ENCODE measurements around the gene UTP3.
A peak's percentile ranks its signal among the peaks of the same experiment; 100 is the strongest.
"Not testable (repeated sequence)": the region's sequence is repeated elsewhere in the genome, so short reads cannot be mapped to it uniquely, and the experiment has no call there.

UTP3 gene

DNA sequence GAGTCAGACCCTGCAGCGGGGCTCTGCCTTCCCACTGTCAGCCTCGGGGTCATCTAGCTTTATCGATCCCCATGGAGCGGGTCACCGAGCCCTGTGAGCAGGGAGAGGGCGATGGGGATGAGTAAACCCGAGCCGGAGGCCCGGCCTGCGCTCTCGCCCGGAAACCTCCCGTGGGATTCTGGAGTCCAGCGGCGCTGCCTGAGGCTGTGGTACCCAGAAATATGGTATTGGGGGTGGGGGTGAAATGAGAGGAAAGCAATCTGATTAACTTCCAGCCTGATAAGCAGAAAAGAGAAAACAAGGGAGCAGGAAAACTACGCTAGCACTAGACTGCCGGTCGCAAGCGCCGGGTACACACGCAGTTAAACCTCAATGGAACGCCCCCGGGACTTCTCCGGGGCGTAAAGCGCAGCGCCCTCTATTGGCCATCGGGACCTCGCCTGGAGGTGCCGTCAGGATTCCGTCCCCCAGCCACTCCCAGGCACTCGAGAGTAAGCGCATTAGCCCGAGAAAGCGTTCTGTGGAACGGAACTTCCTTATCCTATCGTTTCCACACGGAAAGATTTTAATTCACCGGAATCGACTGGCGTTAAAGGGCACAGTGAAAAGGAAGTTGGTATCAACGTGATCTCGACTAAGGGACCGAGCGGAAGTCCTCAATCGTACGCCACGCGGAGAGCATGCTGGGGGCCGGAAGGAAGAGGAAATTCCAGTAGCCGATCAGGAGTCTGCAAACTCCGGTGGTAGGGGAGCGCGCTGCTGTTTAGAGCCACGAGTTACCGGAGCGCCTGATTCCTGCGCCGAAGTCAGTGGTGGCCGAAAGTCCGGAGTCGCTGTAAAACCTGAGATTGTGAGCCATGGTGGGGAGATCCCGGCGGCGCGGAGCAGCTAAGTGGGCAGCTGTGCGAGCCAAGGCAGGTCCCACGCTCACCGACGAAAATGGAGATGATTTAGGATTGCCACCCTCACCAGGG lies at the start of gene UTP3:
TSS of gene UTP3 (plus strand) at position 712 of the 974 bp plus-strand sequence. CDS start at position 858, 146 bp downstream.
- DNase-seq = peak; percentile 80 to 97

DNA sequence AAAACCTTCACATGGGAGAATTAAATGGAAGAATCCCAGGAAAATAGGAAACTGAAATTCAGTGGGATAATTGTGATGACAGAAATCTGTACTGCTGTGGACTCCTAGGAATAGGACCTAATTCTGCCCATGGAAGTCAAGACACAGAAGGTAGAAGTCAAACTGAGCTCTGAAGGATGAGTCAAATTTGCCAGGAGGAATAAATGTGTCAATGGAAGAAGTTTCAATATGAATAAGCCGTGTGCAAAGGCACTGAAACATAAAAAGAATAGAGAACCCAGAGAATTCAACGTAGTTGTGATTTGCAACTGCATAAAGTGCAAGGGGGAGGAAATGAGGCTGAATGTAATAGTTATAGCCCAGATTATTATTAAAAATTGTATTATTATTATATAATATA lies 48.1 kb upstream of the UTP3 start:
- DNase-seq = no peak

GRCh38 chr4:70650741-70651140 lies 37.6 kb upstream of the UTP3 start:
- DNase-seq = not testable (repeated sequence)

DNA sequence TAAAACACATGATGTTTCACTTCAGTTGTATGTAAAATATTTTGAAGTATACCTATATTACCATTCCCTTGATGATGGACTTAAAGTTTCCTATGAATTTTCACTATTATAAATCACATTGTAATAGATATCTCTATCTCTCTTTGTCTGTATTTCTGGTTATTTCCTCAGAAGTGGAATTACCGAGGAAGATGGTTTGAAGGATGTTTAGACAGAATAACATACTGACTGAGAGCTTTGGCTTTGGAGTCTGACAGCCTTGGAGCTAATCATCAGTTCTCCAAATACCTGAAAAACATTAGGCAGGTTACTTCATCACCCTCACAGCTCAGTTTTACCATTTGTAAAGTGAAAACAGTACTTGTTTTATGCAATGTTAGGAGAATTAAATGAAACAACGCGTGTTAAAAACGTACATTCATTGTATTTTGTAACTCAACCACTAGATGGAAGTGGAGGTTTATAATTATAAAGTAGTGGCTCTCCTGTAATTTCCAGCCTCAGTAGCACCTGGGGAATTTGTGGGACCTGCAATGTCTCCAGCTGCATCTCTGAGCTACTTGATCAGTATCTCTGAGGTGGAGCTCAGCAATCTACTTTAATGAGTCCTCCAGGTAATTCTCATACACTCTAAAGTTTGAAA lies 36.3 kb upstream of the UTP3 start:
- DNase-seq = no peak

DNA sequence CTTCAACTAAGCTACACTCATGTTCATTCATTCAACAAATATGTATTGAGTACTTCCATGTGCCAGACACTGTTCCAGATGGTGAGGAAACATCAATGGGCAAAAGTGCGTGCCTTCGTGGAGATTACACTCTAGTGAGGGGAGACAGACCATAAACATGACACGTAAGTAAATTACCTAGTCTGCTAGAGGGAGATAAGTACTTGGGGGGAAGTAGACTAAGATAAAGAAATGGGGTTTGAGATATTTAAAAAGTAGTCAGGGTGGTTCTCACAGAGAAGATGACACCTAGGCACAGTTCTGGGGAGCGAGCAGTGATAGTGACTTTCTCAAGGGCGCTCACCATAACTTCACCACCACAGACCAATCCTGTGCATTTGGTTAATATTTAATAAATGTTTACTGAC lies 33.7 kb upstream of the UTP3 start:
- no peak for DNase-seq

DNA sequence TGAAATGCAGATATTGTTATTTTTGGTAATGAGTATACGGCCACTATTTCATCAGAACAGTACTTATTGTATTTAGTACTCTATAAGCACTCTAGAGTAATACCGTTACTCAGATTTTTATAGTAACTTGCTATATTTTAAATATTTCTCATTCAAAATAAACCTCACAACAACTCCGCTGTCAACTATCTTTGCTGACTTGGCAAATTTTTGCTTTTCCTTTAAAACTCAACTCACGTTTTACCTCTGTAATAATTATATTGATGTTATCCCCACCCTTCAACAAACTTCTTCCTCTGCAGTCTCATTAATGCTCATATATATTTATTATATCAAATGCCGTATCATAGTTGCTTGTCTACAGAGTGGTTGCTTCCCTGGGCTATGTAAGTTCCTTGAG lies 31.0 kb upstream of the UTP3 start:
- no peak for DNase-seq

DNA sequence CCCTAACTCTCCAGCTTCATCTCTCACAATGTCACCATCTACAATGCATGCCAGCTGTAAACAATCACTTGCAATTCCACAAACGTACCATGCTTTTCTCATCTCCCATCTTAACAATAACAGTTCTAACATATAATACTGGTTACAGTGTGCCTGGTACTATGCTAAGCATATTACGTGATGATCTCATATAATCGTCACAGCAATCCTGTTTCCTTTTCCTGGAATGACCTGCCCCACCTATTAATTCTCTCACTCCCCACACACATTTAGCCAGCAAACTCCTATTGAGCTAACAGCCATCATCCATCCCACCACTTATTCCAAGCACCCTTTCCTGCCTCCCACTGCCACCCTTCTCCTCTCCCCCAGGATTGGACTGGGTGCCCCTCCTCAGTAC lies 29.9 kb upstream of the UTP3 start:
- DNase-seq = no peak

GRCh38 chr4:70660106-70660505 lies 28.2 kb upstream of the UTP3 start:
- no peak for DNase-seq

DNA sequence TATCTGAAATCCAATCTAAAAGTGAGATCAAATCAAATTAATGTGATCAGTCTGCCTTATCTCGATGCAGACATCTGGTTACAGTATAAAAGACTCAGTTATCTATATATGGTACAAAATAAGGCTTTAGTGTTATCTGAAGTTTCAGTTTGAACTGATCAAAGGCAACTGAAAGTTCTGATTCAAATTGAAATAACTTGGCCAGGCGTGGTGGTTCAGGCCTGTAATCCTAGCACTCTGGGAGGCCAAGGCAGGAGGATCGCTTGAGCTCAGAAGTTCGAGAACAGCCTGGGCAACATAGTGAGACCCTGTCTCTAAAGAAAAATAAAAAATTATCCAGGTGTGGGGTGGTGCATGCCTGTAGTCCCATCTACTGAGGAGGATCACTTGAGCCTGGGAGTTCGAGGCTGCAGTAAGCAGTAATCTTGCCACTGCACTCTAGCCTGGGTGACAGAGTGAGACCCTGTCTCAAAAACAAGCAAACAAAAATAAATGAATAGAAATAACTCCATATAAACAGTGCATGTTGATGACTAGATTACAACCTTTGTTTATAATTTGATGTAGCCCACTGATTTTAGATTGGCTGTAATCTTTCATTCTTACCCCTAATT lies 26.9 kb upstream of the UTP3 start:
- not testable (repeated sequence) for DNase-seq

- no peak for DNase-seq
Observed at GRCh38 chr4:70666369-70666768, 22.0 kb upstream of the UTP3 start, which contains the start of gene JCHAIN. Gene JCHAIN (minus strand): TSS chr4:70666508. CDS start chr4:70666490, 18 bp downstream.

DNA sequence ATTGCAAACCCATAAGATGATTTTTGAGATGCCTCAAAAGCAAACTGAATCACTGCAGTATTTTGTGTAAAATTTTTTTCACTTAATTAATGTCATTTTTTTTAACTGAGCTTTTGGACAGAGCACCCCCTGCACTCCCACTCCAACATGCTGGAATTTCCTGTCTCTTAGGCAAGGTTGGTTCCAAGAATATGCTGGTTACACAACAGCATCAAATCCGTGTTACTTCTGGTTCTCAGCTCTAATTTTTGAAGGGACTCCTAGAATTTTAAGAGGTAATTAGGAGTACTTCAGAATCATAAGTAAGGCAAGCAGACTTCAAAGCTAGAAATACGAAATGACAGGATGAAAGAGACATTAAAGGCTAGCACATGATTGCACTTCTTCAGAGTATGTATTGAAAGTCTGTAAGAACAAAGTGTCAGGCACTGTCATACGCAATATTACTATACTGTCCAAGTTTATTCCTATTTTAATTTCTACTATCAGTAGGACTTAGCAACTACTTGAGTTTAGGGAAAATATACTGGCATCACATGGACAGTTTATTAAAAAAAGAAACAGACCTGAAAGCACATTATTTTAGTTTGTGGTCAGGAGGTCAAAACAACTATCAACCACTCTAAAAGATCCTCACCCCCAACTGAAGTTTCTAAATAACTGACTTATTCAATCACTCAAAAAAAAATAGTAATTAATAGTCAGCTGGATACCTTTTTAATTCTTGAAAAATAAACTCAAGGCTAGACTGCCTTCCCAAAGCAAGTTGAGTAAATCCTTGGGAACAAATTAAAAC lies 20.4 kb upstream of the UTP3 start:
- DNase-seq = no peak

DNA sequence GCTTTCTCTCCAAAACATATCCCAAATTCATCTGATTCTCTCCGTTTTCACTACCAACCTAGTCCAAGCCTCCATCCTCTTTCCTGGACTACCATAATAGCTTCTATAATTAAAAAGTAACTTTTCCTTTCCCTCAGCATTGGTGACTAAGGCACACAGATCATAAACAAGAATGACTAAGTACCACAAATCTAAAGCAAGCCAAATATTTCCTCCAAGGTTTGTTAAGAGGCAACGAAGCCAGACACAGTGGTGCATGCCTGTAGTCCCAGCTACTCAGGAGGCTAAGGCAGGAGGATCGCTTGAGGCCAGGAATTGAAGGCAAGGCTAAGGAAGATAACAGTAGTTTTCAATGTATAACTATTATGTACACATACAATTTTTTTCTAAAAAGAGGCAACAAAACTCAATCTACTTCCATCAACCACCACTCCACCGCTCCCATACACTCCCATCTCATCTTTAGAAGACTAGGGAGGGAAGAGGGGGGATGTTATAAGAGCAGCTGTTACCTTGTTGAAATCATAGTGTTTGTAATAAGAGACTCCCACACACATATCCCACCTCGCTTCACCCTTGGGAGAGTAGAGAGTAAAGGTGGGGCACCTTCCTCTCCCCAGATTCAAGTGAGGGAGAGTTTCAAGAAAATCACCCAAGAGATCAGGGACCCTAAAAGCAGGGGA lies 17.9 kb upstream of the UTP3 start:
- no peak for DNase-seq

GRCh38 chr4:70671091-70671490 lies 17.2 kb upstream of the UTP3 start:
- no peak for DNase-seq

- DNase-seq = no peak
Observed at GRCh38 chr4:70674191-70674590, 14.1 kb upstream of the UTP3 start.

- DNase-seq = no peak
Observed at GRCh38 chr4:70674731-70675130, 13.6 kb upstream of the UTP3 start.

GRCh38 chr4:70676554-70677090 lies 11.7 kb upstream of the UTP3 start:
- DNase-seq = no peak

DNA sequence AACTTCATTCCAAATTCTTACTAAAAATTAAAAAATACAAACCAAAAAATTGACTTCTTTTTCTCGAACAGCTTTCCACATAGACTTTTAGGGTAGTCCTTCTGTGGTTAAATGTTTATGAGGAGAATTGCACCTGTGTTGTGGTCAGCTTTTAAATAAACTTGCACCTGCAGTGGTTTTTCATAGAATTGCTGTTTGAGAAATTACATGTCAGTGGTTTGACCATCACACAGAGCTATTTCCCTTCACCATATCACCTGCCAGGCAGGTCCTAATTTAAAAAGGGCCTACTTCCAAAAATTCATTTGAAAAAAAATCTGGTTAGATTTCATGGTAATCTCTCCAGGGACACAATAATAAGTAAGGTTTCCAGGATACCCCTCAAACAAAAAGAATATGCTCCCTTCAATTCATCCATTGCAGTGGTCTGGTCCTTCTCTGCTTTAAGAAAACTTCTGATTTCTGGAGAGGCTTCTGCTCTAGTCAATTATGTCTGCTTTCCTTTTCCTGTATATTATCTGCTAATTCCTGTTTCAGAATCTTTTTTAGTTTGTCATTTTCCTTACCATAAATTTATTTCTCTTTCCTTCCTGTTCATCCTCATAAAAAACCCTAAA lies 9.8 kb upstream of the UTP3 start:
- no peak for DNase-seq

DNA sequence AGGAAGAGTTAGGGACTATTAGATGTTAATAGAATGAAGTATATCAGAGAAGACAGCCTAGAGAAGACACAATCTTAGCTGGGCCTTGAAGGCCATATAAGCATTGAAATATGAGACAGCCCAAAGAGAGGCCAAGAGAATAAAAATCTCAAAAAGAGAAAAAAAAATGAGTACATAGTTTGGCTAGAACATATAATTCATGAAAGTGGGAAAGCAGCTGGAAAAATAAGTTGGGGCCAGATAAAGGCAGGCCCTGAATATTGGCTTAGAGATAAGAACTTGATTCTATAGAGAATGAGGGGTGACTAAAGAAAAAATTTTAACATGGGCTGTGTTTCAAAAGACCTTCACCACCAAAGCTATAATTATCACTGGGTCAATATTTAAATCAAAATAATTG lies 7.4 kb upstream of the UTP3 start:
- DNase-seq = no peak

GRCh38 chr4:70681704-70682103 lies 6.6 kb upstream of the UTP3 start:
- DNase-seq = no peak

DNA sequence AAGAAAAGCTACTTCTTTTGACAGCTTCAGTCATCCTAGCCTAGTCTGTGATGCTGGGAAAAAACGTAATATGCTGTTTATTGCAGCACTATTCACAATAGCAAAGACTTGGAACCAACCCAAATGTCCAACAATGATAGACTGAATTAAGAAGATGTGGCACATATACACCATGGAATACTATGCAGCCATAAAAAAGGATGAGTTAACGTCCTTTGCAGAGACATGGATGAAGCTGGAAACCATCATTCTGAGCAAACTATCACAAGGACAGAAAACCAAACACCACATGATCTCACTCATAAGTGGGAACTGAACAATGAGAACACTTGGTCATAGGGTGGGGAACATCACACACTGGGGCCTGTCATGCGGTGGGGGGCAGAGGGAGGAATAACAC lies 6.2 kb upstream of the UTP3 start:
- not testable (repeated sequence) for DNase-seq

- no peak for DNase-seq
Observed at GRCh38 chr4:70687392-70687791, 940 bp upstream of the UTP3 start.

Measured in cerebellar nuclear complex (tissue), 1 donor.